ENCODE measurements around the gene BORCS6. TPM values are rescaled to one million over a fixed set of nuclear protein-coding genes. Genes with fewer than 3 reads are reported as not detected.

Gene BORCS6
- total and polyA plus RNA-seq, 2 of the 13 experiments (the other 11 are each of a cell fraction or from before 2014, with no cell fraction given), result 2.0 to 5.1 TPM

DNA sequence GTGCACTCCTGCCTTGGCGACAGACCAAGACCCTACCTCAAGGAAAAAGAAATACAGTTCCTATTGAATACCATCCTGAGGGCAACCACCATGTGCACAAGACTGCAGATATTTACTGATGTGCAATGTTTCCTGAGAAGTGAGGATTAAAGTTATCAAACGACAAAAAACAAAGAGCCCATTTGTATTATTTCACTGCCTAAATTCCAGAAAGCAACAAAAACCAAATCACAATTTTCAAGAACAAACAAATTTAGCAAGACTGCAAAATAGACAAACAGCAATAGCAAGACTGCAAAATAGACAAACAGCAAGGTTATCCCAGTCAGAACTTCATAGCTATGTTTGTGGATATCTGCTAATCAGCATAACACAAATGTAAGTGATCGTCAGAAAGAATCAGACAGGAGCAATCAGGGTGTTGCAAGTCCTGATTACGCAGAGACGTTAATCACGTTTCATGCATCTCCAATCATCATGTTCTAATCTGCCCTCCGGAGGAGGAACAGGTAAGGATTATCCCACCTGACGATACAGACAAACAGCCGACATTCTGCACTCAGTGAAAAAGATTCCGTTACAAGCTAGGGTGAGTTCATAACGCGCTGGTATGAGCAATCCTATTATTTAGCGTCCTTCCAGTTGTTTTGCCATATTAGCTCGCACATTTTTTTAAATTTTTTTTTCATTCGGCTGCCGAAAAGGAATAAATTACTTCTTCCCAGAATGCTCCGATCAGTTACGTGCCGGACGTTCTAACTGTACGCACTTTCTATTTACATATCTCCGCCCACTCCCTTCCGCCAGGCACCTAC lies 16.7 kb downstream of the BORCS6 start (continued):
- TF ChIP-seq, protein P1, sequence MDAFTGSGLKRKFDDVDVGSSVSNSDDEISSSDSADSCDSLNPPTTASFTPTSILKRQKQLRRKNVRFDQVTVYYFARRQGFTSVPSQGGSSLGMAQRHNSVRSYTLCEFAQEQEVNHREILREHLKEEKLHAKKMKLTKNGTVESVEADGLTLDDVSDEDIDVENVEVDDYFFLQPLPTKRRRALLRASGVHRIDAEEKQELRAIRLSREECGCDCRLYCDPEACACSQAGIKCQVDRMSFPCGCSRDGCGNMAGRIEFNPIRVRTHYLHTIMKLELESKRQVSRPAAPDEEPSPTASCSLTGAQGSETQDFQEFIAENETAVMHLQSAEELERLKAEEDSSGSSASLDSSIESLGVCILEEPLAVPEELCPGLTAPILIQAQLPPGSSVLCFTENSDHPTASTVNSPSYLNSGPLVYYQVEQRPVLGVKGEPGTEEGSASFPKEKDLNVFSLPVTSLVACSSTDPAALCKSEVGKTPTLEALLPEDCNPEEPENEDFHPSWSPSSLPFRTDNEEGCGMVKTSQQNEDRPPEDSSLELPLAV (CRISPR knock-in tag; conservative IDR thresholded peaks at IDR 0.05; ENCODE audit: low read depth), result peak; percentile 89; the same call in 1 of the 2 replicates
- TF ChIP-seq, protein P2, sequence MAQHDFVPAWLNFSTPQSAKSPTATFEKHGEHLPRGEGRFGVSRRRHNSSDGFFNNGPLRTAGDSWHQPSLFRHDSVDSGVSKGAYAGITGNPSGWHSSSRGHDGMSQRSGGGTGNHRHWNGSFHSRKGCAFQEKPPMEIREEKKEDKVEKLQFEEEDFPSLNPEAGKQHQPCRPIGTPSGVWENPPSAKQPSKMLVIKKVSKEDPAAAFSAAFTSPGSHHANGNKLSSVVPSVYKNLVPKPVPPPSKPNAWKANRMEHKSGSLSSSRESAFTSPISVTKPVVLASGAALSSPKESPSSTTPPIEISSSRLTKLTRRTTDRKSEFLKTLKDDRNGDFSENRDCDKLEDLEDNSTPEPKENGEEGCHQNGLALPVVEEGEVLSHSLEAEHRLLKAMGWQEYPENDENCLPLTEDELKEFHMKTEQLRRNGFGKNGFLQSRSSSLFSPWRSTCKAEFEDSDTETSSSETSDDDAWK (CRISPR knock-in tag; IDR thresholded peaks at IDR 0.05), result no peak
- TF ChIP-seq, protein P3, sequence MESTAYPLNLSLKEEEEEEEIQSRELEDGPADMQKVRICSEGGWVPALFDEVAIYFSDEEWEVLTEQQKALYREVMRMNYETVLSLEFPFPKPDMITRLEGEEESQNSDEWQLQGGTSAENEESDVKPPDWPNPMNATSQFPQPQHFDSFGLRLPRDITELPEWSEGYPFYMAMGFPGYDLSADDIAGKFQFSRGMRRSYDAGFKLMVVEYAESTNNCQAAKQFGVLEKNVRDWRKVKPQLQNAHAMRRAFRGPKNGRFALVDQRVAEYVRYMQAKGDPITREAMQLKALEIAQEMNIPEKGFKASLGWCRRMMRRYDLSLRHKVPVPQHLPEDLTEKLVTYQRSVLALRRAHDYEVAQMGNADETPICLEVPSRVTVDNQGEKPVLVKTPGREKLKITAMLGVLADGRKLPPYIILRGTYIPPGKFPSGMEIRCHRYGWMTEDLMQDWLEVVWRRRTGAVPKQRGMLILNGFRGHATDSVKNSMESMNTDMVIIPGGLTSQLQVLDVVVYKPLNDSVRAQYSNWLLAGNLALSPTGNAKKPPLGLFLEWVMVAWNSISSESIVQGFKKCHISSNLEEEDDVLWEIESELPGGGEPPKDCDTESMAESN (CRISPR knock-in tag; conservative IDR thresholded peaks at IDR 0.05), result peak; percentile 89
- TF ChIP-seq, protein P4, sequence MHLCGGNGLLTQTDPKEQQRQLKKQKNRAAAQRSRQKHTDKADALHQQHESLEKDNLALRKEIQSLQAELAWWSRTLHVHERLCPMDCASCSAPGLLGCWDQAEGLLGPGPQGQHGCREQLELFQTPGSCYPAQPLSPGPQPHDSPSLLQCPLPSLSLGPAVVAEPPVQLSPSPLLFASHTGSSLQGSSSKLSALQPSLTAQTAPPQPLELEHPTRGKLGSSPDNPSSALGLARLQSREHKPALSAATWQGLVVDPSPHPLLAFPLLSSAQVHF (CRISPR knock-in tag; IDR thresholded peaks at IDR 0.05), result peak; percentile 79; the same call in 1 of the 2 replicates
- TF ChIP-seq REL (CRISPR knock-in tag; conservative IDR thresholded peaks at IDR 0.05) (peak; percentile 90), ETV6 (CRISPR knock-in tag; conservative IDR thresholded peaks at IDR 0.05) (peak; percentile 93), CEBPG (CRISPR knock-in tag; IDR thresholded peaks at IDR 0.05) (peak; percentile 93), ZFYVE20 (CRISPR knock-in tag; IDR thresholded peaks at IDR 0.05; ENCODE audit: borderline replicate concordance, low read depth) (0 out of 2 replicates have a peak, but pooled peaks have one; percentile 84), GATAD2A (CRISPR knock-in tag; IDR thresholded peaks at IDR 0.05) (peak; percentile 87), FOXC1 (CRISPR knock-in tag; IDR thresholded peaks at IDR 0.05; ENCODE audit: borderline replicate concordance) (peak; percentile 38; the same call in 1 of the 2 replicates), ATM (IDR thresholded peaks at IDR 0.05; ENCODE audit: borderline replicate concordance) (no peak), ZNF572 (CRISPR knock-in tag; IDR thresholded peaks at IDR 0.05) (no peak), ZNF331 (CRISPR knock-in tag; IDR thresholded peaks at IDR 0.05) (peak; percentile 98), PHF8 (CRISPR knock-in tag; IDR thresholded peaks at IDR 0.05) (peak; percentile 72), ZNF225 (CRISPR knock-in tag; IDR thresholded peaks at IDR 0.05) (no peak), ATRX (CRISPR knock-in tag; IDR thresholded peaks at IDR 0.05; ENCODE audit: borderline replicate concordance) (no peak)
- TF ChIP-seq, protein P5, sequence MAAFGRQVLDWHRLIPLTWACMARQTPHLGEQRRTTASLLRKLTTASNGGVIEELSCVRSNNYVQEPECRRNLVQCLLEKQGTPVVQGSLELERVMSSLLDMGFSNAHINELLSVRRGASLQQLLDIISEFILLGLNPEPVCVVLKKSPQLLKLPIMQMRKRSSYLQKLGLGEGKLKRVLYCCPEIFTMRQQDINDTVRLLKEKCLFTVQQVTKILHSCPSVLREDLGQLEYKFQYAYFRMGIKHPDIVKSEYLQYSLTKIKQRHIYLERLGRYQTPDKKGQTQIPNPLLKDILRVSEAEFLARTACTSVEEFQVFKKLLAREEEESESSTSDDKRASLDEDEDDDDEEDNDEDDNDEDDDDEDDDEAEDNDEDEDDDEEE (CRISPR knock-in tag; IDR thresholded peaks at IDR 0.05), result no peak
- TF ChIP-seq, protein P6, sequence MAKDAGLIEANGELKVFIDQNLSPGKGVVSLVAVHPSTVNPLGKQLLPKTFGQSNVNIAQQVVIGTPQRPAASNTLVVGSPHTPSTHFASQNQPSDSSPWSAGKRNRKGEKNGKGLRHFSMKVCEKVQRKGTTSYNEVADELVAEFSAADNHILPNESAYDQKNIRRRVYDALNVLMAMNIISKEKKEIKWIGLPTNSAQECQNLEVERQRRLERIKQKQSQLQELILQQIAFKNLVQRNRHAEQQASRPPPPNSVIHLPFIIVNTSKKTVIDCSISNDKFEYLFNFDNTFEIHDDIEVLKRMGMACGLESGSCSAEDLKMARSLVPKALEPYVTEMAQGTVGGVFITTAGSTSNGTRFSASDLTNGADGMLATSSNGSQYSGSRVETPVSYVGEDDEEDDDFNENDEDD (CRISPR knock-in tag; IDR thresholded peaks at IDR 0.05; ENCODE audit: borderline replicate concordance), result peak; percentile 80
- TF ChIP-seq, protein P7, sequence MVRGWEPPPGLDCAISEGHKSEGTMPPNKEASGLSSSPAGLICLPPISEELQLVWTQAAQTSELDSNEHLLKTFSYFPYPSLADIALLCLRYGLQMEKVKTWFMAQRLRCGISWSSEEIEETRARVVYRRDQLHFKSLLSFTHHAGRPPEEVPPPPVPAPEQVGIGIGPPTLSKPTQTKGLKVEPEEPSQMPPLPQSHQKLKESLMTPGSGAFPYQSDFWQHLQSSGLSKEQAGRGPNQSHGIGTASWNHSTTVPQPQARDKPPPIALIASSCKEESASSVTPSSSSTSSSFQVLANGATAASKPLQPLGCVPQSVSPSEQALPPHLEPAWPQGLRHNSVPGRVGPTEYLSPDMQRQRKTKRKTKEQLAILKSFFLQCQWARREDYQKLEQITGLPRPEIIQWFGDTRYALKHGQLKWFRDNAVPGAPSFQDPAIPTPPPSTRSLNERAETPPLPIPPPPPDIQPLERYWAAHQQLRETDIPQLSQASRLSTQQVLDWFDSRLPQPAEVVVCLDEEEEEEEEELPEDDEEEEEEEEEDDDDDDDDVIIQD (CRISPR knock-in tag; IDR thresholded peaks at IDR 0.05; ENCODE audit: low read depth), result peak; percentile 55; the same call in 1 of the 2 replicates

Measured in HepG2 (cell line).